Posterior cingulate gyrus (tissue), 11 donors: ENCODE data around the gene SCAI.
"Not testable (repeated sequence)": the region's sequence is repeated elsewhere in the genome, so short reads cannot be mapped to it uniquely, and the experiment has no call there.

Experiments
- DNase-seq, 10 donors: peaks; one replicate each; pipeline versions ENCODE4 v3.0.0 to v3.0.0-alpha.2; 2020 to 2021; ENCODE audit warnings: mixed read lengths in 3 of 10
- intact Hi-C: fragments of 100-400 bp; cut with DNase I; formaldehyde crosslinking; loops from one replicate; pipeline ENCODE4 v1.15.1; 2023

SCAI gene

GRCh38 chr9:125151730-125152129 is 8.4 kb upstream of the SCAI start:
- no peak for DNase-seq

GRCh38 chr9:125150349-125151245 is 7.3 kb upstream of the SCAI start:
- intact Hi-C loops: no loop called here

More at GRCh38 chr9:125151730-125152129, 8.4 kb upstream of the SCAI start:
- intact Hi-C loops: no loop called here

GRCh38 chr9:125147401-125147951 is 4.1 kb upstream of the SCAI start:
- intact Hi-C loops: loop anchor here (10.0 kb wide), 1 partner anchor 373 kb away; the partner anchor contains the start of genes NR6A1 and OLFML2A

More at GRCh38 chr9:125150349-125151245, 7.3 kb upstream of the SCAI start:
- no peak for DNase-seq

GRCh38 chr9:125146247-125146646 is 2.9 kb upstream of the SCAI start:
- intact Hi-C loops: loop anchor here (10.0 kb wide), 1 partner anchor 371 kb away; the partner anchor contains the start of genes NR6A1 and OLFML2A
- no peak for DNase-seq

More at GRCh38 chr9:125147401-125147951, 4.1 kb upstream of the SCAI start:
- no peak for DNase-seq

- no peak for DNase-seq
- intact Hi-C loops: loop anchor here (2.0 to 10.0 kb wide), 2 partner anchors 205 to 371 kb away; partner anchors contain the start of genes GOLGA1, NR6A1 and OLFML2A
Observed at GRCh38 chr9:125145425-125145824, 2.1 kb upstream of the SCAI start.

GRCh38 chr9:125142560-125143376 is 560 bp downstream of the SCAI start:
- no peak for DNase-seq
- intact Hi-C loops: loop anchor here (5.0 to 10.0 kb wide), 2 partner anchors 280 to 368 kb away; partner anchors contain the start of genes ARPC5L, NR6A1, OLFML2A and RPL35

- no peak for DNase-seq
- intact Hi-C loops: loop anchor here (5.0 to 10.0 kb wide), 2 partner anchors 279 to 367 kb away; partner anchors contain the start of genes ARPC5L, NR6A1, OLFML2A and RPL35
Observed at GRCh38 chr9:125141751-125142150, 1.6 kb downstream of the SCAI start.

GRCh38 chr9:125141251-125141650 is 2.1 kb downstream of the SCAI start:
- intact Hi-C loops: loop anchor here (5.0 to 10.0 kb wide), 2 partner anchors 279 to 366 kb away; partner anchors contain the start of genes ARPC5L, NR6A1, OLFML2A and RPL35
- DNase-seq: no peak

GRCh38 chr9:125140576-125140975 is 2.8 kb downstream of the SCAI start:
- no peak for DNase-seq
- intact Hi-C loops: loop anchor here (5.0 to 10.0 kb wide), 2 partner anchors 278 to 366 kb away; partner anchors contain the start of genes ARPC5L, NR6A1, OLFML2A and RPL35

GRCh38 chr9:125137200-125137599 is 6.1 kb downstream of the SCAI start:
- no peak for DNase-seq
- intact Hi-C loops: no loop called here

GRCh38 chr9:125134976-125135375 is 8.4 kb downstream of the SCAI start:
- intact Hi-C loops: no loop called here
- no peak for DNase-seq

- DNase-seq: no peak
- intact Hi-C loops: no loop called here
Observed at GRCh38 chr9:125133403-125134329, 9.7 kb downstream of the SCAI start.

GRCh38 chr9:125131778-125132177 is 11.6 kb downstream of the SCAI start:
- DNase-seq: no peak
- intact Hi-C loops: no loop called here

GRCh38 chr9:125126019-125126746 is 17.1 kb downstream of the SCAI start:
- intact Hi-C loops: no loop called here
- peak; percentile 41 to 97 (median 78) for DNase-seq

GRCh38 chr9:125125523-125125922 is 17.8 kb downstream of the SCAI start:
- intact Hi-C loops: no loop called here
- no peak for DNase-seq

- DNase-seq: no peak
- intact Hi-C loops: no loop called here
Observed at GRCh38 chr9:125121146-125121545, 22.2 kb downstream of the SCAI start.

- intact Hi-C loops: no loop called here
- peak in 1 of 10 donors; percentile 87 for DNase-seq
Observed at GRCh38 chr9:125119643-125120286, 23.6 kb downstream of the SCAI start.

GRCh38 chr9:125118696-125119095 is 24.6 kb downstream of the SCAI start:
- DNase-seq, intact Hi-C loops: not testable (repeated sequence)
